Lower leg skin (tissue), 4 donors: ENCODE results near the gene SOAT1. TPM values are rescaled to one million over a fixed set of nuclear protein-coding genes. Genes with fewer than 3 reads are reported as not detected.

Experiments
- DNase-seq, 2 donors: peaks; one replicate each; pipeline ENCODE4 v3.0.0-alpha.2; 2019; ENCODE audit warnings: low spot score in 2 of 2
- H3K4me3 ChIP-seq: fragments of 200-600 bp; sonication (generic); 2 replicates; pipeline ENCODE4 v1.5.1; 2017; ENCODE audit warnings: mild to moderate bottlenecking, low read depth; ENCODE audit not compliant: poor library complexity, severe bottlenecking
- CTCF ChIP-seq, 3 donors: fragments of 450-650 bp; IDR thresholded peaks; one replicate each; pipeline ENCODE4 v1.5.1; 2016; ENCODE audit warnings: antibody characterized with exemption in 3 of 3, mild to moderate bottlenecking in 3 of 3, moderate library complexity in 2 of 3
- POLR2A ChIP-seq, 2 donors: fragments of 450-650 bp; IDR thresholded peaks; one replicate each; pipeline ENCODE4 v1.6.1; 2016 to 2017; ENCODE audit warnings: antibody characterized with exemption in 2 of 2, mild to moderate bottlenecking in 1 of 2, moderate library complexity in 1 of 2
- WGBS, 2 donors: methylation state at CpG; one replicate each; pipeline ENCODE4 v1.1.5; 2018; 5-methylcytosine and 5-hydroxymethylcytosine counted together
- intact Hi-C: fragments of 100-400 bp; cut with DNase I; formaldehyde crosslinking; loops from one replicate; pipeline ENCODE4 v1.15.0; 2023; ENCODE audit warnings: low total_unique reads
- total RNA-seq, 4 donors: library from RNA; depleted of rRNA; stranded (reverse); fragments of >200 nt; gene quantifications; one replicate each; pipeline ENCODE4 v1.1.0, GENCODE V29; 2016

Gene SOAT1
- total RNA-seq, 4 donors from 2014 or later = 4.6 to 34.4 (median 17.7) TPM

- DNase-seq = no peak
- TF ChIP-seq POLR2A (IDR thresholded peaks at IDR 0.05) = no peak
- TF ChIP-seq CTCF (IDR thresholded peaks at IDR 0.05) = no peak
- intact Hi-C loops = no loop called here
- H3K4me3 ChIP-seq = no peak overlapping the region
- WGBS, 2 donors = 52 to 68% methylated on average over 3 of the region's 3 CpGs
Measured at GRCh38 chr1:179310291-179310690, 16.7 kb downstream of the SOAT1 start.

GRCh38 chr1:179310721-179311120 lies 17.1 kb downstream of the SOAT1 start:
- no peak for TF ChIP-seq CTCF (IDR thresholded peaks at IDR 0.05)
- TF ChIP-seq POLR2A (IDR thresholded peaks at IDR 0.05) = no peak
- intact Hi-C loops = no loop called here
- no peak for DNase-seq
- 79 to 82% methylated on average over 3 of the region's 3 CpGs for WGBS, 2 donors
- no peak overlapping the region for H3K4me3 ChIP-seq

- no peak overlapping the region for H3K4me3 ChIP-seq
- no peak for DNase-seq
- TF ChIP-seq CTCF (IDR thresholded peaks at IDR 0.05) (no peak), POLR2A (IDR thresholded peaks at IDR 0.05) (no peak)
- WGBS, 2 donors = 92% methylated on average over 5 of the region's 5 CpGs
- intact Hi-C loops = no loop called here
Measured at GRCh38 chr1:179311149-179311700, 17.6 kb downstream of the SOAT1 start.

- intact Hi-C loops = no loop called here
- 86 to 94% methylated on average over 6 of the region's 6 CpGs for WGBS, 2 donors
- no peak overlapping the region for H3K4me3 ChIP-seq
- DNase-seq = no peak
- TF ChIP-seq POLR2A (IDR thresholded peaks at IDR 0.05) (no peak), CTCF (IDR thresholded peaks at IDR 0.05) (no peak)
Measured at GRCh38 chr1:179313004-179313403, 19.4 kb downstream of the SOAT1 start.

- intact Hi-C loops = no loop called here
- H3K4me3 ChIP-seq = no peak overlapping the region
- DNase-seq = no peak
- no peak for TF ChIP-seq CTCF (IDR thresholded peaks at IDR 0.05)
- TF ChIP-seq POLR2A (IDR thresholded peaks at IDR 0.05) = no peak
- 91 to 93% methylated on average over 3 of the region's 3 CpGs for WGBS, 2 donors
Measured at GRCh38 chr1:179314928-179315327, 21.3 kb downstream of the SOAT1 start.

GRCh38 chr1:179318491-179318890 lies 24.9 kb downstream of the SOAT1 start:
- no peak overlapping the region for H3K4me3 ChIP-seq
- intact Hi-C loops = no loop called here
- no peak for TF ChIP-seq CTCF (IDR thresholded peaks at IDR 0.05)
- no peak for TF ChIP-seq POLR2A (IDR thresholded peaks at IDR 0.05)
- WGBS, 2 donors = 79 to 87% methylated on average over 5 of the region's 5 CpGs
- no peak for DNase-seq
